ENCODE results near the gene TRAF1.

DNA sequence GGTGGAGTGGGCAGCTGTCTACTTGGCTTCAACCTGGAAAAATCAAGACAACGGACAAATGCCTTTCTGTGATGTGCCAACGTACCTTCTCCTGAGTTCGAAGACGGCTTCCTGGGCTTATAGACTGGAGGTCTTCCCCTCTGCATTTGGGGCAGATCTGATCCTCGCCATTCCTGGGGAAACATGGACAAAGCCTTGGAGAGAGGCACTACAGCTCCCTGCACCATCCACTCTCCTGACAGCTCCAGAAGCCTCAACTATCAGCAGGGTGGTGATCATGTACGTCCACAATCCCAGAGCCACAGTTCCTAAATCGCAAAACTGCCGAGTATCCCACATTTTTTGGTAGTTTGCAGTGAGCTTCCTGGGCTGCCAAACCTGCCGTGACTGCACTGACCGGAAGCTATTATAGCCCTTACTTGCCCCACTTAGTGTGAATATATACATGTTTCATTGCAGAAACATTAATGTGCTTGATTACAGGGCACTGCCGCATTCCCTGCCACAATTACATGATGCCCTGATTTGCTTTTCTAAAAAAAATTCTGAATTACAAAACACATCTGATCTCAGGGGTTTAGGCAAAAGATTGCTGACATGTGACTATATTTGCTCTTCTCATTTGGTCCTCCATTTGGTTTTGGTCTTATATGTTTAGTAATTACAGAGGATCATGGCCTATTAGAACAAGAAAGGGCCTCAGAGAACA is 2.8 kb downstream of the TRAF1 start:
- no peak for TF ChIP-seq POLR2A (IDR thresholded peaks at IDR 0.05)
- TF ChIP-seq, protein P1, sequence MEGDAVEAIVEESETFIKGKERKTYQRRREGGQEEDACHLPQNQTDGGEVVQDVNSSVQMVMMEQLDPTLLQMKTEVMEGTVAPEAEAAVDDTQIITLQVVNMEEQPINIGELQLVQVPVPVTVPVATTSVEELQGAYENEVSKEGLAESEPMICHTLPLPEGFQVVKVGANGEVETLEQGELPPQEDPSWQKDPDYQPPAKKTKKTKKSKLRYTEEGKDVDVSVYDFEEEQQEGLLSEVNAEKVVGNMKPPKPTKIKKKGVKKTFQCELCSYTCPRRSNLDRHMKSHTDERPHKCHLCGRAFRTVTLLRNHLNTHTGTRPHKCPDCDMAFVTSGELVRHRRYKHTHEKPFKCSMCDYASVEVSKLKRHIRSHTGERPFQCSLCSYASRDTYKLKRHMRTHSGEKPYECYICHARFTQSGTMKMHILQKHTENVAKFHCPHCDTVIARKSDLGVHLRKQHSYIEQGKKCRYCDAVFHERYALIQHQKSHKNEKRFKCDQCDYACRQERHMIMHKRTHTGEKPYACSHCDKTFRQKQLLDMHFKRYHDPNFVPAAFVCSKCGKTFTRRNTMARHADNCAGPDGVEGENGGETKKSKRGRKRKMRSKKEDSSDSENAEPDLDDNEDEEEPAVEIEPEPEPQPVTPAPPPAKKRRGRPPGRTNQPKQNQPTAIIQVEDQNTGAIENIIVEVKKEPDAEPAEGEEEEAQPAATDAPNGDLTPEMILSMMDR (IDR thresholded peaks at IDR 0.05) = no peak
